COLO668 (cell line): ENCODE measurements around the gene RALGPS2.
"Not testable (repeated sequence)": the region's sequence is repeated elsewhere in the genome, so short reads cannot be mapped to it uniquely, and the experiment has no call there.

Experiments
- DNase-seq: peaks from one replicate; lab custom pipeline; 2025; ENCODE audit not compliant: unreplicated experiment; lab: John Stamatoyannopoulos, UW

RALGPS2 gene

GRCh38 chr1:178939338-178940067, 214.5 kb downstream of the RALGPS2 start:
- DNase-seq = no peak

DNA sequence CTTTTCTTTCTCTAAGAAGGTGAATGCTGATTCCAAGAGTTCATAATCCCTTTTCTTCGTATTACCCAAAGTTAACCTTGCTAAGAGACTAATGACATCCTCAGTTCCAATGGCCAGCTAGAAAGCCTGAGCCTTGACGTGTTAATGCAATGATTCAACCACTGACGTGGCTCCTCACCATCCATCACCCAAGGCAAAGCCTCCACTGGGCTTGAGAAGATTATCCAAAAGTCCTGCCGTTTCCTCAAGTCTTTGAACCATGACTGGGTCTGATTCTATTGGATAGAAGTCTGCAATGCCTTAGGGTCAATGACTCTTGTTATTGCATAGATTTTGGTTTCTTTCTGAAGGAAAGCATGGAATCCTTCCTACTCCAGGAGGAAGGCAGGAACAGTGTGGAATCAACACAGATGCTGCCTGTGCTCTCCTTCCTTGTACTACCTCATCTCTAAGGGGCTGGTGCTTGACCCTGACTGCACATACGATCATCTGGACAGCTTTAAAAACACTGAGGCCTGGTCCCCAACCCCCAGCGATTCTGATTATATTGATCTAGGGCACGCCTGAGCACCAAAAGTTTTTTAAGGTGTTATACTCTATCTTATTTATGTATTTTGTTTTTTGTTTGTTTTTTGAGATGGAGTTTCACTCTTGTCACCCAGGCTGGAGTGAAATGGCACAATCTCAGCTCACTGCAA, 215.2 kb downstream of the RALGPS2 start:
- DNase-seq = no peak

DNA sequence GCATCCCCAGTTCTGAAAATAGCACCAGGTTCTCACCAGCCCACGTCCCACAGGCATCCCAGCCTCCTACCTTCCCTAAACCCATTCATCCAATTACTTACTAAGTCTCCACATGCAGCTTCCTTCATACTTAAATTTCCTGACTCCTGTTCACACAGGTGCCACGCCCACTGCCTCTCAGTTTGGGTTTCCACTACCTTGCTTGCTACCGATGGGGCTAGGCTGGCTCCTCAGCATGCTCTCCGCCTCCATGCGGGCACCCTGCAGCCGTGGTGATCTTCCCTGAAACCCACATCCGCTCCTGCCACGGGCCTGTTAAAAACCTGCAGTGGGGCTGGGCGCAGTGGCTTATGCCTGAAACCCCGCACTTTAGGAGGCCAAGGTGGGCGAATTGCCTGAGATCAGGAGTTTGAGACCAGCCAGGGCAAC, 216.2 kb downstream of the RALGPS2 start:
- no peak for DNase-seq

- DNase-seq = no peak
These were observed 216.8 kb downstream of the RALGPS2 start for GRCh38 chr1:178941849-178942248.

- DNase-seq = no peak
These were observed 217.5 kb downstream of the RALGPS2 start for GRCh38 chr1:178942285-178943198.

GRCh38 chr1:178944729-178945128, 219.7 kb downstream of the RALGPS2 start:
- no peak for DNase-seq

GRCh38 chr1:178945763-178946266, 220.8 kb downstream of the RALGPS2 start:
- DNase-seq = no peak

- no peak for DNase-seq
These were observed 221.4 kb downstream of the RALGPS2 start for GRCh38 chr1:178946416-178946815.

DNA sequence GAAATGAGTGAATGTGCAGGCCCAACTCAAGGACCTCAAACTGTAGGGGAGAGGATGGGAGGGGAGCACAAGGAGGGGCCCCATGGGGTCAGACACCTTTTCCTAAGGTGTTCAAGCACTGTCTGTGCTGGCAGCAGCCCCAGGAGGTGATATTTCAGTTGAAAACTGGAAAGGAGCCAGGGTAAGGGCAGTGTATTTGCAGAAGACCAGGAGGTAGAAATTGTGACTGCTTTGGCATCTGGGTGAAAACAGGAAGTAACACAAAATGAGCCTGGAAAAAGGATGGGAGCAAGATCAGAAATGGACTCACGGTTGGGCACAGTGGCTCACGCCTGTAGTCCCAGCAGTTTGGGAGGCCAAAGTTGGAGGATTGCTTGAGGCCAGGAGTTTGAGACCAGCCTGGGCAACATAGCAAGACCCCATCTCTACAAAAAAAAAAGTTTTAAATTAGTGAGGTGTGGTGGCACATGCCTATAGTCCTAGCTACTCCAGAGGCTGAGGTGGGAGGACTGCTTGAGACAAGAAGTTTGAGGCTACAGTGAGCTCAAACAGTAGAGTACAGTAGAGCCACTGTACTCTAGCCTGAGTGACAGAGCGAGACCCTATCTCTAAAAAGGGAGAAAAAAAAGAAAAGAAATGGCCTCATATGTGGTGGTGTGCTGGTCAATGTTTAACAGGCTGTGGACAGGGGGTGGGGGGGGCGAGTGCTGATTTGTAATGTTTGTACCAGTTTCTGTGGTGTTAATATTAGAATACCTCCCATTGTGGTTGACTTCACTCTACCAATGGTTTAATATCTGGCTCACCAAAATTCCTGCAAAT, 222.0 kb downstream of the RALGPS2 start:
- no peak for DNase-seq

DNA sequence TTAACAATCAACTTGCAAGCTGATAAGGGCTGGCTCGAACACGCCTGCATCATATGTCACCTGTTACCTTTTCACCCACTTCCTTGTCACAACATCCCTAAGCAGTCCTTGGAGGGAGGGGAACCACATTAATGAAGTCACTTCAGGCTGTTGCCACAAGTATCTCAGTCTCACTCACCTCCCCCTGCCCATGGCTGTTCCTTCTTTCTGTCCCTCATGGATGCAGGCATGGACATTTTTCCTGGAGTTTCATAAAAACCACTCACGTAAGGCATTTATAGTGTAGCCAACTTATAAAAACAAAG, 222.6 kb downstream of the RALGPS2 start:
- DNase-seq = no peak

- no peak for DNase-seq
These were observed 223.6 kb downstream of the RALGPS2 start for GRCh38 chr1:178948676-178949075.

GRCh38 chr1:178949866-178950265, 224.8 kb downstream of the RALGPS2 start:
- DNase-seq = not testable (repeated sequence)

DNA sequence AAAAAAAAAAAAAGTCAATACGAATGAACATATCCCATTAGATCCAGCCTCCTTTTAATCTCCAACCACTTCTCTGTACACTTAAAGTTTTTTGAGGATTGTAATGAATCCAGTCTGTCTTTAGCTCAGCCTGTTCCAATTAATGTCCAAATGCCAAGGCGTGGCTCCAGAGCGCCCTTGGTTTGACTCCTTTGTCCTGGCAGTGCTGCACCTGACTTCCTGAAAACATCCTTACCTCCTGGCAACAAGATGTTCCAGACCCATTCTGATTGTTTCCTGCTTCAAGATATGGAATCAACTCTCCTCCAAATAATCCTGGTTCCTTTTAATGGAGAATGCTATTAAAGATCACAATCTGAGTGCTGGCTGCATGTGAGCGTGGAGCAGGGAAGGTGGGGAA, 226.6 kb downstream of the RALGPS2 start:
- no peak for DNase-seq

DNA sequence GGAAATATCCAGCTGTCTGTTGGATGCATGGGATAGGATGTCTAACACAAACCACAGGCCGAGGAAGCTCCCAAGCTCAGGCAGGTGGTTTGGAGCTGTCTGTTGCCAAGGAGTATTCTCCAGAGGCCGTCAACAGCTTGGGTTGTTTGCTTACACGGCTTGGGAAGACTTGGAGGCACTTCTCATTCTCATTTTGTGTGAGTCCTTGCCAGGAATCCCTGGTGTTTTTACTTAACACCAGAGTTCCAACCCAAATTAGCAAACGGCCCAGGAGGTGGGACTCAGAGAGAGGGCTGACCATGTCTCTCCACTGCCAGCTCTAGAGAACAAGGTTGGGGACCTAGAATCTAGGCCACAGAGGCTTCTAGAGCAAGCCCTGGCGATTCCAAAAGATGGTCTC, 228.0 kb downstream of the RALGPS2 start:
- no peak for DNase-seq

DNA sequence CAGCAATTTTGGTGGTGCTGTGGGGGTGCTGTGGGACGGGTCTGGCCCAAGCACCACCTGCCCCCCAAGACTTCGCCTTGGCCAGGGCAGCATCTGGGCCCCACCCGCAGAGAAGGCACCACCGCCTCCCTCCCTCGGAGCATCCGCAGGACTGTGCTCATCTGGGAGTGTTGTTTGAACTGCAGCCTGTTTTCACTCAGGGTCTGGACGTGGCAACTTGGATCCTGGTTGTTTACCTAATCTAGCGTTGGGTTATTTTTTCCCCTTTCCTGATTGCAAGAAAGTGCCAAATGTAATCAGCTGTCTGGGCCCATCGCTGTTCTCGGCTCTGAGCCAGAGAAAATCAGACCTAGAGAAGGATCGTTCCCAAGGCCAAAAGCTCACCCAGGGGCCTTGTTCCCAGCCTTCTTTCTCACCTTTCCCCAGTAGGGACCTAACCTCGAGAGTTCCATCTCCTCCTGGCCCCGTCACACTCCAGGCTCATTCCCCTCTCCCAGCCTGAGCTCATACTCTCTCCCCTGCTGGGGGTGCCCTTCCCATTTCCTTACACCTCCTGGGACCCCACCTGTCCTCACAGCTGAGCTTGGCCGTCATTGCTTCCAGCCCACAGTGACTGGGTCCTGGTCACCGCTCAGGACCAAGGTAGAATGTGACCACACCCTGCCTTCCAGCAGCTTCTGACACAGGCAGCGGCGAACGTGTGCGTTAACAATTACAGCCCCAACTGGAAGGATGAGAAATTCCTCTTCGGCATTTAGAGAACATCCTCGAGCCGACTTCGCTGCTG, 228.7 kb downstream of the RALGPS2 start:
- no peak for DNase-seq

DNA sequence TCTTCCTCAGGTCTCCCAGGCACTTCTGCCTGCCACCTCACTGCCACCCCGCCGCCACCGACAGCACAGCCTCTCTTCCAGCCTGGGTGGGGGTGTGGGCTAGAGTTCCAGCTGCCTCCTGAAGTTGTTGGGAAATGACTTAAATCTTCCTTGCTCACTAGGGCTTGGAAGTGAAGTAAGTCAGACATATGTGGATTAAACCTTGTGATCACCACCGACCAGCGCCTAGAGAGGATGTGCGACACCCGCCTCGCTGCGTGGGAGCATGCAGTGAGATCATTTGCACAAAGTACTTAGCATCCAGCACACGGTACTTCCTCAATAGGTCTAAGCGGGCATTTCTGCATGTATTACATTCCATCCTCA, 229.3 kb downstream of the RALGPS2 start:
- no peak for DNase-seq

DNA sequence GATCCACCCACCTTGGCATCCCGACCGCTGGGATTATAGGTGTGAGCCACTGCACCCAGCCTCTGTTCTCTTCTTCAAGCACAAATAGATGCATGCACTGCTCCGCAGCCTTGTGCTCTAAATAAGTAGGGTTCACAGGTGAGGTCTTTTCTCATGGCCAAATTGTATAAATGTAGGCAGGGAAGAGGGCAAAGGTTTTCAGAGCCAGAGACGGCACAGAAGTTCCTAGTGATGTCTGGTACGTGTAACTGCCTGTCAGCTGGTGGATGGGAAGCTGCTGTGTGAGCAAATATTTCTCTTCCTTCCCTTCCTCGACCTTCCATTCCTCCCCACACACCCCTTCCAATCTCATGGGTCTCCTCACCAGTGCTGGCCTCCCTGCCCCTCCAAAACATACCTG, 229.9 kb downstream of the RALGPS2 start:
- DNase-seq = no peak

- no peak for DNase-seq
These were observed 230.4 kb downstream of the RALGPS2 start for GRCh38 chr1:178955391-178955954.

GRCh38 chr1:178958491-178958890, 233.4 kb downstream of the RALGPS2 start:
- DNase-seq = no peak
